Measurements from ENCODE around the gene UBE2J1.

Gene UBE2J1

GRCh38 chr6:89393659-89394058 is 41.1 kb upstream of the UBE2J1 start:
- H3K9me3 ChIP-seq (ENCODE audit: control insufficient read depth, low read length) = no peaks in the 10 kb centered on the region
- H3K36me3 ChIP-seq (ENCODE audit: control insufficient read depth, insufficient read depth, low read length) = no peaks in the 10 kb centered on the region
- peaks cover 2% of the 10 kb centered on the region for H3K79me2 ChIP-seq
- H3K4me2 ChIP-seq (ENCODE audit: low read length) = no peak overlapping the region
- TF ChIP-seq CTCF (IDR thresholded peaks at IDR 0.05) = no peak
- no peaks in the 10 kb centered on the region for H3K27me3 ChIP-seq (ENCODE audit: control insufficient read depth, insufficient read depth, low read length)
- no peak overlapping the region for H3K27ac ChIP-seq
- no peaks in the 10 kb centered on the region for H3K4me1 ChIP-seq
- H3K9ac ChIP-seq = no peak overlapping the region
- H2AFZ ChIP-seq = no peak overlapping the region
- no peak overlapping the region for H3K4me3 ChIP-seq (ENCODE audit: low read depth, low read length)

GRCh38 chr6:89392823-89393222 is 40.3 kb upstream of the UBE2J1 start:
- peaks cover 2% of the 10 kb centered on the region for H3K79me2 ChIP-seq
- no peak overlapping the region for H2AFZ ChIP-seq
- no peaks in the 10 kb centered on the region for H3K36me3 ChIP-seq (ENCODE audit: control insufficient read depth, insufficient read depth, low read length)
- H3K9me3 ChIP-seq (ENCODE audit: control insufficient read depth, low read length) = no peaks in the 10 kb centered on the region
- no peak overlapping the region for H3K4me3 ChIP-seq (ENCODE audit: low read depth, low read length)
- no peak overlapping the region for H3K4me2 ChIP-seq (ENCODE audit: low read length)
- no peak for TF ChIP-seq CTCF (IDR thresholded peaks at IDR 0.05)
- H3K27me3 ChIP-seq (ENCODE audit: control insufficient read depth, insufficient read depth, low read length) = no peaks in the 10 kb centered on the region
- no peak overlapping the region for H3K9ac ChIP-seq
- H3K4me1 ChIP-seq = no peaks in the 10 kb centered on the region
- H3K27ac ChIP-seq = no peak overlapping the region

- H3K4me2 ChIP-seq (ENCODE audit: low read length) = no peak overlapping the region
- no peaks in the 10 kb centered on the region for H3K36me3 ChIP-seq (ENCODE audit: control insufficient read depth, insufficient read depth, low read length)
- peaks cover 2% of the 10 kb centered on the region for H3K79me2 ChIP-seq
- no peaks in the 10 kb centered on the region for H3K9me3 ChIP-seq (ENCODE audit: control insufficient read depth, low read length)
- H3K4me3 ChIP-seq (ENCODE audit: low read depth, low read length) = no peak overlapping the region
- H3K4me1 ChIP-seq = no peaks in the 10 kb centered on the region
- no peak for TF ChIP-seq CTCF (IDR thresholded peaks at IDR 0.05)
- H3K9ac ChIP-seq = no peak overlapping the region
- no peak overlapping the region for H3K27ac ChIP-seq
- H3K27me3 ChIP-seq (ENCODE audit: control insufficient read depth, insufficient read depth, low read length) = no peaks in the 10 kb centered on the region
- no peak overlapping the region for H2AFZ ChIP-seq
These were observed 36.3 kb upstream of the UBE2J1 start for GRCh38 chr6:89388846-89389245.

GRCh38 chr6:89387516-89388201 is 35.1 kb upstream of the UBE2J1 start:
- H3K4me3 ChIP-seq (ENCODE audit: low read depth, low read length) = no peak overlapping the region
- H2AFZ ChIP-seq = no peak overlapping the region
- H3K4me1 ChIP-seq = no peaks in the 10 kb centered on the region
- no peak overlapping the region for H3K4me2 ChIP-seq (ENCODE audit: low read length)
- no peaks in the 10 kb centered on the region for H3K9me3 ChIP-seq (ENCODE audit: control insufficient read depth, low read length)
- H3K36me3 ChIP-seq (ENCODE audit: control insufficient read depth, insufficient read depth, low read length) = no peaks in the 10 kb centered on the region
- H3K79me2 ChIP-seq = peaks cover 2% of the 10 kb centered on the region
- no peaks in the 10 kb centered on the region for H3K27me3 ChIP-seq (ENCODE audit: control insufficient read depth, insufficient read depth, low read length)
- TF ChIP-seq CTCF (IDR thresholded peaks at IDR 0.05) = no peak
- no peak overlapping the region for H3K9ac ChIP-seq
- H3K27ac ChIP-seq = no peak overlapping the region

- peaks cover 2% of the 10 kb centered on the region for H3K79me2 ChIP-seq
- no peak overlapping the region for H3K27ac ChIP-seq
- H3K36me3 ChIP-seq (ENCODE audit: control insufficient read depth, insufficient read depth, low read length) = no peaks in the 10 kb centered on the region
- H3K9me3 ChIP-seq (ENCODE audit: control insufficient read depth, low read length) = no peaks in the 10 kb centered on the region
- no peaks in the 10 kb centered on the region for H3K4me1 ChIP-seq
- H3K9ac ChIP-seq = no peak overlapping the region
- H2AFZ ChIP-seq = no peak overlapping the region
- H3K27me3 ChIP-seq (ENCODE audit: control insufficient read depth, insufficient read depth, low read length) = no peaks in the 10 kb centered on the region
- no peak for TF ChIP-seq CTCF (IDR thresholded peaks at IDR 0.05)
- H3K4me3 ChIP-seq (ENCODE audit: low read depth, low read length) = no peak overlapping the region
- H3K4me2 ChIP-seq (ENCODE audit: low read length) = no peak overlapping the region
These were observed 34.5 kb upstream of the UBE2J1 start for GRCh38 chr6:89386917-89387491.
